GM18909 (cell line): ENCODE measurements around the gene LY6G5B.
A peak's percentile ranks its signal among the peaks of the same experiment; 100 is the strongest.

ENCODE experiments used
- ATAC-seq: cut with Tn5 transposase; IDR thresholded peaks from one replicate; pipeline ENCODE4 v1.9.1; 2021; ENCODE audit warnings: mild to moderate bottlenecking; ENCODE audit not compliant: unreplicated experiment, poor library complexity

The LY6G5B gene

GRCh38 chr6:31669676-31670075 lies at the start of gene LY6G5B:
Gene LY6G5B (plus strand): TSS chr6:31669976. CDS start chr6:31670951, 975 bp downstream.
- ATAC-seq, result no peak

DNA sequence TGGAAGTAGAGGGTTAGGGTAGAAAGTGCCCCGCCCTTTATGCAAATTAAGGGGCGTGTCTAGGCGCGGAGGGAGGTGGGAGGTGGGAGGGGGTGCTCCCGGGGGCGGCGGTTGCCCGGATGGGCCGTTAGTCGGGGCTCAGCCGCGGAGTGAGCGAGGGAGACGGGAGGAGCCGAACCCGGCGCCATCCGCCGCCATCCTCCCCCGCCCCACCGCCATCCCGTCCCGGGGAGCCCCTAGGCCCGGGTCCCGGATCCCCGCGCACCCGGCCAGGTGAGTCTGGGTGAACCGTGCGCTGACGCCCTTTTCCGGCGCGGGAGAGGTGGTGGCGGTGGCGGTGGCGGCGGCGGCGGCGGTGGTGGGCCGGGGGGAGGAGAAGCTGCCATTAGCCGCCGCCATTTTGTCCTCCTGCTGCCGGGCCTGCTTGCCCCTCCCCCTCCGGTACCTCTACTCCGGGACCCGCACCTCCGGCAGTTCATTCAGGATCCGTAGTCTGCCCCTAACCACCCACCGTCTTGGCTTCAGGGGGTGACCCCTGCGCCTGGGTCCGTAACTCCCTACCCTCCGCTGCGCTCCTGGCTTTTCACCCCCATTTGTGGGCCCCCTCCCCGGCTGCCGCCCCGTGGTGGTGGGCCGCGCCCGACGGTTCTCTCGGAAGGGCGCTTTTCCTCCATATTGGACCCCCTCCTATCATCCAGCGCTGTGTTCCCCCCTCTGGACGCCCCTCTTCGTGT lies 49.0 kb upstream of the LY6G5B start, which contains the start of gene PRRC2A:
TSS of gene PRRC2A (plus strand) at position 130 of the 734 bp plus-strand sequence. CDS start 2,075 bp downstream, outside the sequence.
- ATAC-seq, result peak; percentile 43

DNA sequence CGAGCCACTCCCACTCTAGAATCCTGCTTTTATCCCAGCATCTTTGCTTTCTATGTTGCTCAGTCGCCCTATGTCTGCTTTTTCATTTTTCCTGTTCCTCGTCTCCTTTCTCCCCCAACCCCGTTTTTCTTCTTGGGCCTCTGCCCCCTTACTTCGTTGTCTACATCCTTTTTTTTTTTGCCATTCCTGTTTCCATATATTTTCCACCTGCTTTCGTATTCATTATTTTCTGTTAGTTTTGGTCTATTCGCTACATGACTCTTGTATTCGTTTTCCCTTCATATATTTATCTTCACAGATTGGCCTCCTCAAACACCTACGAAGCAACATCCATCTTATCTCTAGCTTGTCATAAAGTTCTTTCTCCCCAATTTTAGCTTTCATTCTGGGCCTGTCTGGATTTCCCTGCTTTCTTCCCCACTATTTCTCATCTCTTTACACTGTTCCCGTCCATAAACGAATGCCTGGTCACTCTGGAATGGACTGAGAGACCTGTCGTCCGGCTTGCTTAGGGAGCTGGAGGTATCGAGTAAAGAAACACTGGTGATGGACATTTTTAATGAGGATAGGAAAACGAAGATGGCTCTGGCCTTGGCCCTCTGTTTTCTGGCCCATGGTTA lies 48.3 kb upstream of the LY6G5B start:
- no peak for ATAC-seq

- no peak for ATAC-seq
These were observed 47.8 kb upstream of the LY6G5B start for GRCh38 chr6:31621991-31622390.

- no peak for ATAC-seq
These were observed 47.1 kb upstream of the LY6G5B start for GRCh38 chr6:31622684-31623091.

- no peak for ATAC-seq
These were observed 45.7 kb upstream of the LY6G5B start for GRCh38 chr6:31624070-31624469.

GRCh38 chr6:31626952-31627351 lies 42.8 kb upstream of the LY6G5B start:
- ATAC-seq, result no peak

DNA sequence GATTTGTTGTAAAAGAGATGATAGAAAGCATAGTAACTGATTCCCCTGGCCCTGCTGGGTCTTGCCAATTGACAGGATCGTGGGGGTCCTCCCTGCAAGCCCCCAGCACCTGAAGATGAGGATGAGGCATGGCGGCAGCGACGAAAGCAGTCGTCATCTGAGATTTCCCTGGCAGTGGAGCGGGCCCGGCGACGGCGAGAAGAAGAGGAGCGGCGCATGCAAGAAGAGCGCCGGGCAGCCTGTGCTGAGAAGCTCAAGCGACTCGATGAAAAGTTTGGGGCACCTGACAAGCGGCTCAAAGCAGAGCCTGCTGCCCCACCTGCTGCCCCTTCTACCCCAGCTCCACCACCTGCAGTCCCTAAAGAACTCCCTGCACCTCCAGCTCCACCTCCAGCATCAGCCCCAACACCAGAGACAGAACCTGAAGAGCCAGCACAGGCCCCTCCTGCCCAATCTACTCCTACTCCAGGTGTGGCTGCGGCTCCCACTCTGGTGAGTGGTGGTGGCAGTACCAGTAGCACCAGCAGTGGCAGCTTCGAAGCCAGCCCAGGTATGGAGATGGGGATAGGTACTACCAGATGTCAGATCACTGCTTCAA lies 42.0 kb upstream of the LY6G5B start:
- no peak for ATAC-seq

DNA sequence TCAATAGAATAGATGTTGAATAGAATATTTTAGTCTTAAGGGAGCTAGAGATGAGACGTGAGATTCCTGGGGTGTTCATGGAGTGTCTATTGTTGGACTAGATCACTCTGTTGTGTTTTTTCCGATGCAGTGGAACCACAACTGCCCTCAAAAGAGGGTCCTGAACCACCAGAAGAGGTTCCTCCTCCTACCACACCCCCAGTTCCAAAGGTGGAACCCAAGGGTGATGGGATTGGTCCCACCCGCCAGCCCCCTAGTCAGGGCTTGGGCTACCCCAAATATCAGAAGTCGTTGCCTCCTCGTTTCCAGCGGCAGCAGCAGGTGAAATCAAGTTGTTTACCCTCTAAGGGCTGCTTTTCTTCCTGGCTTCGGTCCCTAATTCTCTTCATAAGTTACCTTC lies 40.8 kb upstream of the LY6G5B start:
- no peak for ATAC-seq

DNA sequence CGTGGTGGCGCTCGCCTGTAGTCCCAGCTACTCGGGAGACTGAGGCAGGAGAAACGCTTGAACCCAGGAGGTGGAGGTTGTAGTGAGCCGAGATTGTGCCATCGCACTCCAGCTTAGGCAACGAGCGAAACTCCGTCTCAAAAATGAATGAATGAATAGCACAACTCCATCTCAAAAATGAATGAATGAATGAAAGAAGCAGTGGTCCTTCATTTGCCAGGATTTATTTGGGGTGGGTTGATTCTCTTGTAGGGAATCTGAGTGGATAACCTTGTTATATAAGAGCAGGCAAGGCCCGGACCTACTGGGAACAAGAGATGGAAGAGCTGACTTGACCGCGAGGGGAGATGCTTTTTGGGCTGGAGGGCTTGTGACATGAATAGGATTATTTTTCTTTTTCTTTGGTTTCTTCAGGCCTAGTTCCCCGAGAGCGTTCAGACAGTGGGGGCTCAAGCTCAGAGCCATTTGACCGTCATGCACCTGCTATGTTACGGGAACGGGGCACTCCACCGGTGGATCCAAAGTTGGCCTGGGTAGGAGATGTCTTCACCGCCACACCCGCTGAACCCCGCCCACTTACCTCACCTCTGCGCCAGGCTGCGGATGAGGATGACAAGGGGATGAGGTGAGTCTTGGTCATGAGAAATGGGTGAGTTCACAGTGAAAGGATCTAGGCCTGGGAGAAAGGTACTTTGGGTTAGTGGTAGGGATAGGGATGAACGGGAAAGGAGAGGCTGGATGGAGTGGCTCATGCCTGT lies 39.4 kb upstream of the LY6G5B start:
- ATAC-seq, result no peak

- no peak for ATAC-seq
These were observed 38.6 kb upstream of the LY6G5B start for GRCh38 chr6:31631209-31631608.

DNA sequence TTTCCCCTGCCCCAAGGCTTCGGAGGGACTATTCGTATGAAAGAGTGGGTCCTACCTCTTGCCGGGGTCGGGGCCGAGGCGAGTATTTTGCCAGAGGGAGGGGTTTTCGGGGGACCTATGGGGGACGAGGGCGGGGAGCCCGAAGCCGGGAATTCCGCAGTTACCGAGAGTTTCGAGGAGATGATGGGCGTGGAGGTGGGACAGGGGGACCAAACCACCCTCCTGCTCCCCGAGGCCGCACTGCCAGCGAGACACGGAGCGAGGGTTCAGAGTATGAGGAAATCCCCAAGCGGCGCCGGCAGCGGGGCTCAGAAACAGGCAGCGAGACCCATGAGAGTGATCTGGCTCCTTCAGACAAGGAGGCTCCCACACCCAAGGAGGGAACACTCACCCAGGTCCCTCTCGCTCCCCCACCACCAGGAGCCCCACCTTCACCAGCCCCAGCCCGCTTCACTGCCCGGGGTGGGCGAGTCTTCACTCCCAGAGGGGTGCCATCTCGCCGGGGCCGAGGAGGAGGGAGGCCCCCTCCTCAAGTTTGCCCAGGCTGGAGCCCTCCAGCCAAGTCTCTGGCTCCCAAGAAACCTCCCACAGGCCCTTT lies 38.0 kb upstream of the LY6G5B start:
- ATAC-seq, result no peak

- ATAC-seq, result no peak
These were observed 37.4 kb upstream of the LY6G5B start for GRCh38 chr6:31632279-31632946.

- ATAC-seq, result no peak
These were observed 36.3 kb upstream of the LY6G5B start for GRCh38 chr6:31633447-31633846.

GRCh38 chr6:31634131-31634530 lies 35.6 kb upstream of the LY6G5B start:
- ATAC-seq, result no peak

DNA sequence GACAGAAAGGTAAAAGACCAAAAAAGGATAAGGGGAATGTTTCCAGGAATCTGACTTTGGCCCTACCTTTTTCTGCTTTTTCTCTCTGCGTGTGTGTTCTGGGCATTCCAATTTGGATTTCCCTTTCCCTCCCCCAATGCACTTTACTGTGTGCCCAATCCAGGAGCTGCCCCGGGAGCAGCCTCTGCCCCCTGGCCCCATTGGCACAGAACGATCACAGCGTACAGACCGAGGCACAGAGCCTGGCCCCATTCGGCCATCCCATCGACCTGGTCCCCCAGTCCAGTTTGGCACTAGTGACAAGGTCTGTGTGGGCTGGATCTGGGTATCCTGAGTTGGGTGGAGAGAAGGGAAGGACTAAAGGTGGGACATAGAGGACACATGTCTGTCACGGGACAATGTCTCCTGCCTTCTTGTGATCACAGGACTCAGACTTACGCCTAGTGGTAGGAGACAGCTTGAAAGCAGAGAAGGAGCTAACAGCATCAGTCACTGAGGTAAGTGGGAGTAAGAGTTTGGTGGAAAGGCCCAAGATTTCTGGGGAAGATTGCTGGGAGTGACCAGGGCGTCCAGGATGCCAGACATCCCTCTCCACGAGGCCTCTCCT lies 34.7 kb upstream of the LY6G5B start:
- ATAC-seq, result no peak

DNA sequence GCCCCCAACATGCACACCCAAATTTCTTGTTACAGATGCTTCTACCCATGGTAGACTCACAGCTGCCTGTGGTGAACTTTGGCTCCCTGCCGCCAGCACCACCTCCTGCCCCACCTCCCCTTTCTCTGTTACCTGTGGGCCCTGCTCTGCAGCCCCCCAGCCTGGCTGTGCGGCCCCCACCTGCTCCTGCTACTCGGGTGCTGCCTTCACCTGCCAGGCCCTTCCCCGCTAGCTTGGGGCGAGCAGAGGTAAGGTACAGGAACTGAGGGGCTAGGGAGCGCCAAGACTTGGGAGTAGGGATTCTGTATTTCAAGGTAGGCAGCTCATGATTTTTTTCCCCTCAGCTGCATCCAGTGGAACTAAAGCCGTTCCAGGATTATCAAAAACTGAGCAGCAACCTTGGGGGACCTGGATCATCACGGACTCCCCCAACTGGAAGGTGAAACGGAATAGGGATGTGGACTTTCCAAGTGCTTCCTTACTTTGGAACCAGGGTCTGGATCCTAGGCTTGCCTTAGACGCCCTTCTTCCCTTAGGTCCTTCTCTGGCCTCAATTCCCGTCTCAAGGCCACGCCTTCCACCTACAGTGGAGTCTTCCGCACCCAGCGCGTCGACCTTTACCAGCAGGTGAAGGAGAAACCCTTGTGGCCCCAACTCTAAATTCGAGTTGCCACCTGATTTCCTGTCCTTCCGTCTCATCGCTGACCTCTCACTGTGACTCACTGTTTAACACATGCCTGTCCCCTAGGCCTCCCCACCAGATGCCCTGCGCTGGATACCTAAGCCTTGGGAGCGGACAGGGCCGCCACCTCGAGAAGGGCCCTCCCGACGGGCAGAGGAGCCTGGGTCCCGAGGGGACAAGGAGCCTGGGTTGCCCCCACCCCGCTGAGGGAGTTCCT lies 32.8 kb upstream of the LY6G5B start:
- ATAC-seq, result no peak

GRCh38 chr6:31639043-31639442 lies 30.7 kb upstream of the LY6G5B start:
- ATAC-seq, result no peak
